MM.1S (cell line): Measurements from ENCODE around the gene HRH2.

ENCODE experiments used
- DNase-seq: peaks from one replicate; pipeline ENCODE4 v3.0.0-alpha.2; 2015
- H2AFZ ChIP-seq: fragments of 300-600 bp; sonication (generic); 2 replicates; pipeline ENCODE4 v1.6.0; 2016; ENCODE audit warnings: antibody characterized with exemption, low read length
- H3F3A ChIP-seq: fragments of 300-600 bp; sonication (generic); 2 replicates; pipeline ENCODE4 v1.6.1; 2016; ENCODE audit warnings: mild to moderate bottlenecking, antibody characterized with exemption, low read length, moderate library complexity, mixed read lengths; ENCODE audit not compliant: insufficient read depth
- H3K27ac ChIP-seq: fragments of 300-600 bp; sonication (generic); 2 replicates; pipeline ENCODE4 v1.5.1; 2016; ENCODE audit warnings: mild to moderate bottlenecking, low read length
- H3K27me3 ChIP-seq: fragments of 300-600 bp; sonication (generic); replicated peaks from 2 replicates; pipeline ENCODE4 v1.6.0; 2016; ENCODE audit warnings: low read length; ENCODE audit not compliant: insufficient read depth
- H3K36me3 ChIP-seq: fragments of 300-600 bp; sonication (generic); replicated peaks from 2 replicates; pipeline ENCODE4 v1.6.1; 2016; ENCODE audit warnings: mild to moderate bottlenecking, low read length, mixed read lengths; ENCODE audit not compliant: insufficient read depth
- H3K4me1 ChIP-seq: fragments of 300-600 bp; sonication (generic); 2 replicates; pipeline ENCODE4 v1.6.1; 2016; ENCODE audit warnings: low read length, mixed read lengths
- H3K4me2 ChIP-seq: fragments of 300-600 bp; sonication (generic); 2 replicates; pipeline ENCODE4 v1.6.0; 2016; ENCODE audit warnings: low read depth, low read length
- H3K4me3 ChIP-seq: fragments of 300-600 bp; sonication (generic); 2 replicates; pipeline ENCODE4 v1.5.1; 2016; ENCODE audit warnings: low read length, mixed read lengths
- H3K79me2 ChIP-seq: fragments of 300-600 bp; sonication (generic); 2 replicates; pipeline ENCODE4 v1.6.1; 2016; ENCODE audit warnings: mixed run types, low read length, mixed read lengths
- H3K9ac ChIP-seq: fragments of 300-600 bp; sonication (generic); 2 replicates; pipeline ENCODE4 v1.6.1; 2016; ENCODE audit warnings: low read length, mixed read lengths
- H3K9me2 ChIP-seq: fragments of 300-600 bp; sonication (generic); replicated peaks from 2 replicates; pipeline ENCODE4 v1.6.1; 2016; ENCODE audit warnings: mild to moderate bottlenecking, low read length, mixed read lengths; ENCODE audit not compliant: insufficient read depth
- H3K9me3 ChIP-seq: fragments of 300-600 bp; sonication (generic); replicated peaks from 2 replicates; pipeline ENCODE4 v1.6.1; 2016; ENCODE audit warnings: mild to moderate bottlenecking, low read length, mixed read lengths; ENCODE audit not compliant: insufficient read depth
- H4K20me1 ChIP-seq: fragments of 300-600 bp; sonication (generic); 2 replicates; pipeline ENCODE4 v1.6.1; 2016; ENCODE audit warnings: mild to moderate bottlenecking, low read length, moderate library complexity, mixed read lengths; ENCODE audit not compliant: insufficient read depth
- CTCF ChIP-seq: fragments of 300-600 bp; sonication (generic); IDR thresholded peaks from 2 replicates; pipeline ENCODE4 v1.5.1; 2016; ENCODE audit warnings: antibody characterized with exemption, low read length, mixed read lengths
- EZH2 ChIP-seq: fragments of 300-600 bp; sonication (generic); optimal IDR thresholded peaks from 2 replicates; pipeline ENCODE3; 2017; ENCODE audit warnings: low read depth, mild to moderate bottlenecking, antibody characterized with exemption, low read length, mixed read lengths
- EZH2phosphoT487 ChIP-seq: fragments of 300-600 bp; sonication (generic); IDR thresholded peaks from 2 replicates; pipeline ENCODE4 v1.6.1; 2018; ENCODE audit warnings: antibody characterized with exemption, low read length

Gene HRH2

GRCh38 chr5:175692996-175693710, 35.3 kb downstream of the HRH2 start:
- no peak for DNase-seq
- no peaks in the 10 kb centered on the region for H3K36me3 ChIP-seq
- H3K9me2 ChIP-seq = no peaks in the 10 kb centered on the region
- H3K9ac ChIP-seq = no peak overlapping the region
- no peaks in the 10 kb centered on the region for H3F3A ChIP-seq
- no peaks in the 10 kb centered on the region for H3K9me3 ChIP-seq
- H3K4me3 ChIP-seq = no peak overlapping the region
- H3K4me1 ChIP-seq = peaks cover 7% of the 10 kb centered on the region; the same call in 1 of the 2 replicates
- H2AFZ ChIP-seq = no peak overlapping the region
- peaks cover 85% of the 10 kb centered on the region for H3K79me2 ChIP-seq
- no peak overlapping the region for H3K4me2 ChIP-seq
- TF ChIP-seq CTCF (no peak), EZH2 (no peak), EZH2phosphoT487 (no peak)
- H3K27me3 ChIP-seq = no peaks in the 10 kb centered on the region
- no peak overlapping the region for H3K27ac ChIP-seq
- no peaks in the 10 kb centered on the region for H4K20me1 ChIP-seq

- H3K27ac ChIP-seq = no peak overlapping the region
- no peak overlapping the region for H3K9ac ChIP-seq
- H3K27me3 ChIP-seq = no peaks in the 10 kb centered on the region
- no peaks in the 10 kb centered on the region for H3F3A ChIP-seq
- H3K36me3 ChIP-seq = no peaks in the 10 kb centered on the region
- H3K4me3 ChIP-seq = no peak overlapping the region
- H3K9me3 ChIP-seq = no peaks in the 10 kb centered on the region
- TF ChIP-seq CTCF (no peak), EZH2 (no peak), EZH2phosphoT487 (no peak)
- no peaks in the 10 kb centered on the region for H4K20me1 ChIP-seq
- peaks cover 7% of the 10 kb centered on the region; the same call in 1 of the 2 replicates for H3K4me1 ChIP-seq
- H3K79me2 ChIP-seq = peaks cover 84% of the 10 kb centered on the region
- H2AFZ ChIP-seq = no peak overlapping the region
- DNase-seq = no peak
- H3K4me2 ChIP-seq = no peak overlapping the region
- H3K9me2 ChIP-seq = no peaks in the 10 kb centered on the region
These were observed 35.9 kb downstream of the HRH2 start for GRCh38 chr5:175693741-175694140.

- TF ChIP-seq EZH2phosphoT487 (no peak), CTCF (no peak), EZH2 (no peak)
- H3K27ac ChIP-seq = no peak overlapping the region
- H3K9me3 ChIP-seq = no peaks in the 10 kb centered on the region
- H3K79me2 ChIP-seq = peaks cover 77% of the 10 kb centered on the region
- no peaks in the 10 kb centered on the region for H3K27me3 ChIP-seq
- no peaks in the 10 kb centered on the region for H3K9me2 ChIP-seq
- peaks cover 7% of the 10 kb centered on the region; the same call in 1 of the 2 replicates for H3K4me1 ChIP-seq
- no peaks in the 10 kb centered on the region for H3K36me3 ChIP-seq
- H3K4me2 ChIP-seq = no peak overlapping the region
- no peak overlapping the region for H3K4me3 ChIP-seq
- H3F3A ChIP-seq = no peaks in the 10 kb centered on the region
- H3K9ac ChIP-seq = no peak overlapping the region
- DNase-seq = no peak
- no peaks in the 10 kb centered on the region for H4K20me1 ChIP-seq
- H2AFZ ChIP-seq = no peak overlapping the region
These were observed 36.7 kb downstream of the HRH2 start for GRCh38 chr5:175694371-175695160.
